Measurements from ENCODE around the gene PSTPIP1.

Gene PSTPIP1

DNA sequence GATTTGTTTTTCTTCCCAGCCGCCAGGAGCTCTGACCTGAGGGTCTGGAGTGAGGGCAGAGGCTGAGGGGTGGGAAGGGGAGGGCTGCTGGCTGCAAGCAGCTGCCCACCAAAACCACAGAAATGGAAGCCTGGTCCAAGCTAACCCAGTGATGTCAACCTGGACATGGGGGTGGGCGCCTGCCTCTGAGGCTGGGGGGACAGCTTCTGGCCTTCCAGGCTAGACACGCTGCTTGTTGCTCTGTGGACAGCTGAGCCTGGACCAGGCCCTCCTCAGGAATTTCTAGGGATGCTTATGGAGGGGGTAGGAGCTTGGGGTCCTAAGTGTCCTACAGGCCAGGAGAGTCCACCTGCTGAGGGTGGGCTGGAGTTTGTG is 21.4 kb downstream of the PSTPIP1 start:
- H3K9ac ChIP-seq (ENCODE audit: insufficient read length, low read depth) = no peak overlapping the region

DNA sequence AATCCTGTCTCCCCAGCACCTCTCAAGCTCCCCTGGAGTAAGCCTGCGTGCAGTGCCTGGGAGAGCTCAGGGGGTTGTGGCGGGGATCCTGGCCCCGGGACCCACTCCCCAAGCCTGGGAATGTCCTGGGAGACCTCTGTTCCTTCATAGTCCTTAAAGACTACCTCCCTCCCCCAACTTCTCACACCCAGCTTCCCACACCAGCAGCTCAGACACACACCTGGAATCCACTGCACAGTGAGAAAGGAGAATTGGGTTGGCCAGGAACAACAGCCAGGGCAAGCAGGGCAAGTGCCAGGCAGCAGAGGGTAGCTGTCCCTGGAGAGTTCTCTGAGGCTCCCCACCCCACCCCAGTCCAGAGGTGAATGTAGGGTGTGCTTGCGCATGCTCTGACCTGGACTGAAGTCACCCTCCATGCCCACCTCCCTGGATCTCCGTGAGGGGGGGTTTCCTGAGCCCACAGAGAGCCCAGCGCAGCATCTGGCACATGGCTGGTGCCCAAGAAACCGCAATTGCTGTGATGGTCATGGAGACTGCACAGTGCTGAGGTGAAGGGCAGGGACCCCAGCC is 22.2 kb downstream of the PSTPIP1 start:
- Histone ChIP-seq H3K27me3 (ENCODE audit: insufficient read depth, insufficient read length) (no peaks in the 10 kb centered on the region), H3K36me3 (ENCODE audit: insufficient read depth, insufficient read length, low read length) (no peaks in the 10 kb centered on the region), H3K4me3 (ENCODE audit: insufficient read length, low read depth) (no peak overlapping the region), H3K4me1 (ENCODE audit: insufficient read depth, insufficient read length) (peaks cover 18% of the 10 kb centered on the region), H3K9ac (ENCODE audit: insufficient read length, low read depth) (no peak overlapping the region), H3K9me3 (ENCODE audit: insufficient read depth, low read length) (no peaks in the 10 kb centered on the region)
- TF ChIP-seq SUZ12 (IDR thresholded peaks at IDR 0.05; ENCODE audit: extremely low read depth, insufficient read depth, insufficient read length) (no peak), YY1 (IDR thresholded peaks at IDR 0.05; ENCODE audit: insufficient read depth, insufficient read length) (no peak), ZNF274 (IDR thresholded peaks at IDR 0.05; ENCODE audit: low read depth, low read length) (no peak)
- DNase-seq (ENCODE audit: low read depth, low spot score) = no peak

More for the DNA sequence above, 21.4 kb downstream of the PSTPIP1 start:
- no peak overlapping the region for H3K4me3 ChIP-seq (ENCODE audit: insufficient read length, low read depth)
- no peak for TF ChIP-seq YY1 (IDR thresholded peaks at IDR 0.05; ENCODE audit: insufficient read depth, insufficient read length)
- no peak for TF ChIP-seq ZNF274 (IDR thresholded peaks at IDR 0.05; ENCODE audit: low read depth, low read length)
- TF ChIP-seq SUZ12 (IDR thresholded peaks at IDR 0.05; ENCODE audit: extremely low read depth, insufficient read depth, insufficient read length) = no peak
- no peaks in the 10 kb centered on the region for H3K27me3 ChIP-seq (ENCODE audit: insufficient read depth, insufficient read length)
- H3K36me3 ChIP-seq (ENCODE audit: insufficient read depth, insufficient read length, low read length) = no peaks in the 10 kb centered on the region
- peaks cover 18% of the 10 kb centered on the region for H3K4me1 ChIP-seq (ENCODE audit: insufficient read depth, insufficient read length)
- no peaks in the 10 kb centered on the region for H3K9me3 ChIP-seq (ENCODE audit: insufficient read depth, low read length)
- DNase-seq (ENCODE audit: low read depth, low spot score) = no peak

DNA sequence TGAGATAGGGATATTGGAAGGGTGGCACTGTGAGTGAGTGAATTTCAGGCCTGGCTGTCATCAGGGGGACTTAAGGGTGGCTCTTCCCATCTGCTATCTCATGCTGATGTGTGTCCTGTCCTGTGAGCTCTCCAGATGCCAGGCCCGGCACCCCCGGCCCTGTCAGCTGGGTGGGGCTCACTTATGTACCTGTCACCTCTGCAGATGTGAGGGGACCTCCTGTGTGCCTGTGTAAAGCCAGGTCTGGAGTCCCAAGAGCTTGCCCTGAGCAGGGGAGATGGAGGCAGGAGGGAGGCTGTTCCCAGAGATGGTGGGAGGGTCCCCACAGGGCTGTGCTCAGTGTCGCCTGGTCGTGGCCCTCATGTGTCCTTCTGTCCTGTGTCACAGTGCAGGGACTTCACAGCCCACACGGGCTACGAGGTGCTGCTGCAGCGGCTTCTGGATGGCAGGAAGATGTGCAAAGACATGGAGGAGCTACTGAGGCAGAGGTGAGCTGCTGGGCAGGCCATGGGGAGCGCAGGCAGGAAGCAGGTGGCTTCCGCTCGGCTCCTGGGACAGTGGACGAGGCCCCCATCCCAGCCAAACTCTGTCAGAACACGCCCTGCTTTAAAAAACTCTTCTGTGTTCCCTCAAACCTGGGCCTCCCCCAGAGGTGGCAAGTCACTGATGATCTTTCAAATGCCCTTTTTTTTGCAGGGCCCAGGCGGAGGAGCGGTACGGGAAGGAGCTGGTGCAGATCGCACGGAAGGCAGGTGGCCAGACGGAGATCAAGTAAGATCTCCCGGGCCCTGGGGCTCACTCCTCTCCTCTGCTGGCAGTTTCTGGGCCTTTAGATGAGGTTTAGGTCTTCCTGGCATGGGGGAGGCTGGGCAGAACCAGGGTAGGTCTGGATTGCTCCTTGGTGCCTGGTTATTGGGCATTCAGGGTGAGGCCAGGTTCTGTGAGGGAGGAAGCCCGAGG is 23.1 kb downstream of the PSTPIP1 start:
- no peak for TF ChIP-seq YY1 (IDR thresholded peaks at IDR 0.05; ENCODE audit: insufficient read depth, insufficient read length)
- TF ChIP-seq SUZ12 (IDR thresholded peaks at IDR 0.05; ENCODE audit: extremely low read depth, insufficient read depth, insufficient read length) = no peak
- no peak for TF ChIP-seq ZNF274 (IDR thresholded peaks at IDR 0.05; ENCODE audit: low read depth, low read length)
- Histone ChIP-seq H3K4me3 (ENCODE audit: insufficient read length, low read depth) (no peak overlapping the region), H3K4me1 (ENCODE audit: insufficient read depth, insufficient read length) (peaks cover 18% of the 10 kb centered on the region), H3K27me3 (ENCODE audit: insufficient read depth, insufficient read length) (no peaks in the 10 kb centered on the region), H3K9ac (ENCODE audit: insufficient read length, low read depth) (no peak overlapping the region), H3K9me3 (ENCODE audit: insufficient read depth, low read length) (no peaks in the 10 kb centered on the region), H3K36me3 (ENCODE audit: insufficient read depth, insufficient read length, low read length) (no peaks in the 10 kb centered on the region)
- no peak for DNase-seq (ENCODE audit: low read depth, low spot score)

DNA sequence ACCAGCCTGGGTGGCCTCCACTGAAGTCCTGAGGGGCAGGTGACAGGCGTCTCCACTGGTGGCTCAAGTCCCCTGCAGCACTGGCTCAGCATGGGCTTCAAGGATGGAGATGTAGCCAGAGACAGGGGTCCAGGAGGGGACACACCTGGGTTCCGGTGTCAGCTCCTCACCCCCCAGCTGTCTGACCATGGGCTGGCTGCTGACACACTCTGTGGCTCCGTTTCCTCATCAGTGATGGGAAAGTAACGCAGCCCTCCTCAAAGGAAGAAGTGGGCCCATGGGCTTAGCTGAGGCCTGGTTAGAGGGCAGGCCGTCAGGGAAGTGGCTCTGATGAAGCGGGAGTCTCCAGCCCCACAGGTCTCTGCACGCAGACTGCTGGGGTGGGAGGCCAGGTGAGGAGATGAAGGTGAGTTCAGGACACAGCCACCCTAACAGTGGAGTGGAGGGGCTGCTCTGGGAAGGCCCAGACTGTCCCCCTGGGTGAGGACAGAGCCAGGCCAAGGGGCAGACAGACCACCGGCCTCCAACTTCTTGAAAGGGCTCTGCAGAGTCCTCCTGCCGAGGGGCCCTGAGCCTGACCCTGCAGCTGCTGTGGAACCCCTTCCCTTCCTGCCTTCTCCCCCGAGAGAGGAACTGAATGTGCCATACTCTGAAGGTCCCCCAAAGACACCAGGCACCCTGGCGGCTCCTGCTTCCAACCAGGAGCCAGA is 24.0 kb downstream of the PSTPIP1 start:
- Histone ChIP-seq H3K36me3 (ENCODE audit: insufficient read depth, insufficient read length, low read length) (no peaks in the 10 kb centered on the region), H3K4me3 (ENCODE audit: insufficient read length, low read depth) (no peak overlapping the region), H3K9me3 (ENCODE audit: insufficient read depth, low read length) (no peaks in the 10 kb centered on the region), H3K27me3 (ENCODE audit: insufficient read depth, insufficient read length) (no peaks in the 10 kb centered on the region), H3K9ac (ENCODE audit: insufficient read length, low read depth) (no peak overlapping the region), H3K4me1 (ENCODE audit: insufficient read depth, insufficient read length) (peaks cover 18% of the 10 kb centered on the region)
- TF ChIP-seq YY1 (IDR thresholded peaks at IDR 0.05; ENCODE audit: insufficient read depth, insufficient read length) (no peak), SUZ12 (IDR thresholded peaks at IDR 0.05; ENCODE audit: extremely low read depth, insufficient read depth, insufficient read length) (no peak), ZNF274 (IDR thresholded peaks at IDR 0.05; ENCODE audit: low read depth, low read length) (no peak)
- DNase-seq (ENCODE audit: low read depth, low spot score) = no peak

DNA sequence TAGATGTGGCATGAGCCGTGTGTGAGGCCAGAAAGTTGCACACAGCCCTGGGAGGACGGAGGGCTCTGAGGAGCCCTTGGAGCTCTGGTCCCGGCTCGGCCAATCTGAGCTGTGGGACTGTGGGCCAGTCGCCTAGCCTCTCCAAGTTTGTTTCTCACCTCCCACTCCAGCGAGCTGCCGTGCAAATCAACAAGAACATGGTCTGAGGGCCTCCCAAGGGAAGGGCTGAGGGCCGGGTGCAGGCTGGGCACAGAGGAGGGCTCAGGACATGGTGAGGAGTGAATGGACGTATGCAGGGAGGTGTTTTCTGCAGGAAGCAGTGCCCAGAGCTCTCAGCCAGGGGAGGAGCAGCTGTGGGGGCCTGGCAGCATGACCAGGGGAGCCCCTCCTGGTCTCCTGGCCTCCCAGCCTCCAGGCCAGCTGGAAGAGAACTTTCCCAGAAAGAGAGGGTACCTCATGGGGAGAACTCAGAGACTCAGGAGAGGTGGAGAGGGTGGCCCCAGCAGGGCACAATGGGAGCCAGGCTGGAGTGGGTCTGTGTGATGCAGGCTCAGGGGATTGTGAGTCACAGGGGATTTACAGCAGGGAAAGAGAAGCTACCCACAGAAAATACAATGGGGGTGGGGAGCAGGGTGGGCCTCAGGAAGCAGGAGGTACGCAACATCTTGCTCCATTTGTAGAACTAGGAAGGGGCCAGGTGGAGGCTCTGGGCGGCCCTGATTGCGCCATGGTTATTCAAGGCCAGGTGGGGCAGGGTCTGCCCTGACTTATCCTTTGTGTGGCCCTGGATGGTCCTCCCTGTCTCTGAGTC is 24.8 kb downstream of the PSTPIP1 start:
- Histone ChIP-seq H3K36me3 (ENCODE audit: insufficient read depth, insufficient read length, low read length) (no peaks in the 10 kb centered on the region), H3K4me3 (ENCODE audit: insufficient read length, low read depth) (no peak overlapping the region), H3K4me1 (ENCODE audit: insufficient read depth, insufficient read length) (peaks cover 17% of the 10 kb centered on the region), H3K27me3 (ENCODE audit: insufficient read depth, insufficient read length) (no peaks in the 10 kb centered on the region), H3K9me3 (ENCODE audit: insufficient read depth, low read length) (no peaks in the 10 kb centered on the region), H3K9ac (ENCODE audit: insufficient read length, low read depth) (no peak overlapping the region)
- TF ChIP-seq YY1 (IDR thresholded peaks at IDR 0.05; ENCODE audit: insufficient read depth, insufficient read length) (no peak), ZNF274 (IDR thresholded peaks at IDR 0.05; ENCODE audit: low read depth, low read length) (no peak), SUZ12 (IDR thresholded peaks at IDR 0.05; ENCODE audit: extremely low read depth, insufficient read depth, insufficient read length) (no peak)
- DNase-seq (ENCODE audit: low read depth, low spot score) = no peak

DNA sequence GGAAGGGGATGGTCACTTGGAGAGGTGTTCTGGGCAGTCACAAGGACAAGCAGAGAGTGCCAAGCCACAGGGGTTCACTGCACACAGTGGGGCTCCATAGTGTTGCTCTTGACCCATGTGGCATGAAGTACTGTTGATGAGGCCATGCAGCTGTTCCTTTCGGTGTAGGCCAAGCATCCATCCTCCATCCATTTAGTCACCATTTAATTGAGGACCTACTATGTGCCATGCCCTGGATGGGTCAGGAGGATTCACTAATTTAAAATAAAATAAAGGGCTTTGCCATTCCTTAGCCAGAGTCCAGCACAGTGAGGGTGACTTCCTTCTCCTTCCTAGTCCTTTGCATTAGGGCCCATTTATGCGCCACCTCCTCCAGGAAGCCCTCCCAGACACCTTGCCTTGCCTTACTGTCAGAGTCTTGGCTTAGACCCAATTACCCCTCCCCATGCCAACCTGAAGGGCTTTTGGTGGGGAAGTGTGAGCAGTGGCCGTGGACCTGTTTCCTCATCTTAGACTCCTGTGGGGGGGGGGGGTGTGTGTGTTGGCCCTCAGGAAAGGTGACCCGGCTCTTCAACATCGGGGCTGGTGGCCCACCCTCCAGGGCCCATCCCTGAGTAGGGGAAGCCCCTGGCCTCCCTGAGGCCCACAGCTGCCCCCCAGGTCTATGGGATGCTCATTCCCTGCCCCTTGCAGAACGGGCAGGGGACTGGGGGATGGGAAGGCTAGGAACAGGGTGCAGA is 25.6 kb downstream of the PSTPIP1 start:
- Histone ChIP-seq H3K9ac (ENCODE audit: insufficient read length, low read depth) (no peak overlapping the region), H3K4me3 (ENCODE audit: insufficient read length, low read depth) (no peak overlapping the region), H3K36me3 (ENCODE audit: insufficient read depth, insufficient read length, low read length) (no peaks in the 10 kb centered on the region), H3K4me1 (ENCODE audit: insufficient read depth, insufficient read length) (peaks cover 19% of the 10 kb centered on the region), H3K9me3 (ENCODE audit: insufficient read depth, low read length) (no peaks in the 10 kb centered on the region), H3K27me3 (ENCODE audit: insufficient read depth, insufficient read length) (no peaks in the 10 kb centered on the region)
- TF ChIP-seq SUZ12 (IDR thresholded peaks at IDR 0.05; ENCODE audit: extremely low read depth, insufficient read depth, insufficient read length) (no peak), YY1 (IDR thresholded peaks at IDR 0.05; ENCODE audit: insufficient read depth, insufficient read length) (no peak), ZNF274 (IDR thresholded peaks at IDR 0.05; ENCODE audit: low read depth, low read length) (no peak)
- no peak for DNase-seq (ENCODE audit: low read depth, low spot score)

Measured in NT2/D1 (cell line).